K562 (cell line): ENCODE data around the gene TRPC4AP. TPM values are rescaled to one million over a fixed set of nuclear protein-coding genes. Genes with fewer than 3 reads are reported as not detected.

ENCODE experiments used
- ATAC-seq: fragments of 200-7000 bp; cut with Tn5 transposase; 3 replicates; pipeline ENCODE4 v1.9.1; 2020; ENCODE audit warnings: moderate library complexity
- BruUV-seq: library from RNA; stranded (reverse); fragments of 400-500 nt; replicated peaks from 2 replicates; lab custom pipeline; 2021; lab: Mats Ljungman, UMichigan
- CTCF ChIA-PET: fragments of 300-600 bp; formaldehyde crosslinking; extraction: SDS; loops from one replicate; lab custom pipeline; 2021; ENCODE audit warnings: low intra/inter-chr PET ratio; lab: Yijun Ruan, JAX
- POLR2A ChIA-PET: fragments of 300-600, 350-650 bp; sonication (Branson Sonifier 250); formaldehyde crosslinking; extraction: SDS; loops from one replicate; lab custom pipeline; 2021; ENCODE audit warnings: antibody characterized with exemption, inconsistent platforms; lab: Yijun Ruan, JAX
- DNase-seq, 4 experiments: peaks; one replicate each; pipeline versions ENCODE4 v3.0.0 to v3.0.0-alpha.2; 2011 to 2018; ENCODE audit warnings: low spot score in 3 of 4, mixed read lengths in 3 of 4; ENCODE audit errors: extremely low read depth in 1 of 4
- FAIRE-seq: peaks from 2 replicates; lab custom pipeline; 2011; peaks lifted over from hg19 to GRCh38; lab: Jason Lieb, UNC
- H2AFZ ChIP-seq: 2 replicates; pipeline ENCODE4 v1.6.0; 2011; ENCODE audit warnings: low read depth, low read length, control low read depth, inconsistent platforms
- H3K27ac ChIP-seq: fragments of 200-600 bp; 3 replicates; pipeline ENCODE4 v1.8.0; 2011; ENCODE audit warnings: low read depth, mild to moderate bottlenecking, control low read depth, inconsistent platforms, low read length, moderate library complexity, mixed read lengths; ENCODE audit errors: extremely low read depth
- H3K27me3 ChIP-seq, 2 experiments: fragments of 300-600 bp in 1 of 2; 2 replicates in 1 of 2; 3 replicates in 1 of 2; pipeline versions ENCODE4 v1.6.0 to v1.8.0; 2011; ENCODE audit warnings: inconsistent platforms in 2 of 2, low read length in 2 of 2, mild to moderate bottlenecking in 1 of 2, mixed read lengths in 1 of 2, moderate library complexity in 1 of 2; ENCODE audit not compliant: control insufficient read depth in 2 of 2, insufficient read depth in 2 of 2
- H3K36me3 ChIP-seq: fragments of 300-600 bp; 3 replicates; pipeline ENCODE4 v1.8.0; 2011; ENCODE audit warnings: mild to moderate bottlenecking, low read length, inconsistent platforms; ENCODE audit not compliant: control insufficient read depth, insufficient read depth
- H3K4me1 ChIP-seq, 2 experiments: fragments of 200-600 bp in 1 of 2; replicated peaks in 1 of 2; 2 replicates in 1 of 2; 3 replicates in 1 of 2; pipeline versions ENCODE4 v1.5.1 to v1.8.0; 2011; ENCODE audit warnings: inconsistent platforms in 2 of 2, low read length in 2 of 2, mild to moderate bottlenecking in 1 of 2, mixed read lengths in 1 of 2, moderate library complexity in 1 of 2; ENCODE audit not compliant: control insufficient read depth in 2 of 2, insufficient read depth in 2 of 2
- H3K4me2 ChIP-seq: 2 replicates; pipeline ENCODE4 v1.6.1; 2011; ENCODE audit warnings: low read length, control low read depth, inconsistent platforms, mixed read lengths; ENCODE audit not compliant: insufficient read depth
- H3K4me3 ChIP-seq: fragments of 200-600 bp; sonication (generic), shearing (Covaris generic); 2 replicates; pipeline ENCODE4 v1.5.1; 2016; ENCODE audit warnings: control low read depth, inconsistent platforms
- H3K79me2 ChIP-seq: fragments of 200-600 bp; 3 replicates; pipeline ENCODE4 v1.8.0; 2011; ENCODE audit warnings: low read length, inconsistent platforms; ENCODE audit not compliant: control insufficient read depth, insufficient read depth
- H3K9ac ChIP-seq, 2 experiments: 2 replicates each; pipeline versions ENCODE4 v1.6.0 to v1.6.1; 2011; ENCODE audit warnings: low read depth in 2 of 2, low read length in 2 of 2, control low read depth in 1 of 2, inconsistent platforms in 1 of 2, mild to moderate bottlenecking in 1 of 2, mixed read lengths in 1 of 2; ENCODE audit not compliant: insufficient read depth in 1 of 2
- H3K9me1 ChIP-seq: one replicate; pipeline ENCODE4 v1.6.0; 2011; ENCODE audit warnings: inconsistent platforms, mild to moderate bottlenecking, low read length, moderate library complexity; ENCODE audit not compliant: control insufficient read depth, insufficient read depth
- H3K9me3 ChIP-seq: replicated peaks from 2 replicates; pipeline ENCODE4 v1.5.1; 2011; ENCODE audit warnings: low read depth, low read length, inconsistent platforms; ENCODE audit not compliant: control insufficient read depth, insufficient read depth
- H4K20me1 ChIP-seq: replicated peaks from 2 replicates; pipeline ENCODE4 v1.6.1; 2011; ENCODE audit warnings: low read length, inconsistent platforms, mixed read lengths; ENCODE audit not compliant: control insufficient read depth, insufficient read depth
- ASH1L ChIP-seq: fragments of 450-650 bp; IDR thresholded peaks from 2 replicates; pipeline ENCODE4 v1.6.1; 2018; ENCODE audit warnings: borderline replicate concordance, mild to moderate bottlenecking, low read depth; ENCODE audit not compliant: partially characterized antibody
- ATF1 ChIP-seq, 2 experiments: fragments of 450-650 bp in 1 of 2; IDR thresholded peaks; 2 replicates each; pipeline ENCODE4 v1.6.1; 2016; ENCODE audit warnings: missing compliant biosample characterization in 1 of 2, missing genetic modification characterization in 1 of 2
- CREB1 ChIP-seq, 2 experiments: sonication (generic) in 1 of 2; formaldehyde crosslinking in 1 of 2; IDR thresholded peaks; 2 replicates each; pipeline versions ENCODE4 v1.6.1 to v1.8.0; 2012 to 2022; ENCODE audit warnings: inconsistent platforms in 1 of 2, mild to moderate bottlenecking in 1 of 2, missing genetic modification reagents in 1 of 2, moderate library complexity in 1 of 2
- CREB3L1 ChIP-seq: fragments of 450-650 bp; IDR thresholded peaks from 2 replicates; pipeline ENCODE4 v1.6.1; 2014; ENCODE audit warnings: low read depth, mild to moderate bottlenecking, moderate library complexity, borderline replicate concordance
- FOS ChIP-seq: IDR thresholded peaks from 3 replicates; pipeline ENCODE4 v1.6.1; 2011; ENCODE audit not compliant: insufficient read length; ENCODE audit errors: extremely low read depth
- FOXA3 ChIP-seq, 2 experiments: fragments of 450-650 bp in 1 of 2; sonication (generic) in 1 of 2; formaldehyde crosslinking; IDR thresholded peaks in 1 of 2; conservative IDR thresholded peaks in 1 of 2; 2 replicates each; pipeline versions ENCODE4 v1.4.0 to v1.8.0; 2020 to 2022; ENCODE audit warnings: mild to moderate bottlenecking in 2 of 2, missing genetic modification reagents in 1 of 2
- FOXJ3 ChIP-seq: sonication (generic); formaldehyde crosslinking; IDR thresholded peaks from 2 replicates; pipeline ENCODE4 v1.4.0; 2020; ENCODE audit warnings: mild to moderate bottlenecking, missing genetic modification reagents
- KLF1 ChIP-seq: fragments of 450-650 bp; IDR thresholded peaks from 2 replicates; pipeline ENCODE4 v1.6.1; 2016; ENCODE audit warnings: missing genetic modification characterization, missing compliant biosample characterization
- NFIX ChIP-seq: fragments of 250-450 bp; sonication (Bioruptor Pico); IDR thresholded peaks from 2 replicates; pipeline ENCODE4 v1.4.0; 2020; ENCODE audit warnings: low read depth, mild to moderate bottlenecking, moderate library complexity
- RBM14 ChIP-seq: fragments of 200-400 bp; formaldehyde crosslinking; IDR thresholded peaks from 2 replicates; pipeline ENCODE4 v1.6.1; 2018; ENCODE audit warnings: low read depth, mild to moderate bottlenecking, low read length, moderate library complexity, borderline replicate concordance; ENCODE audit not compliant: insufficient read depth
- SAP30 ChIP-seq: fragments of 200-600 bp; sonication (generic); IDR thresholded peaks from 2 replicates; pipeline ENCODE4 v1.6.1; 2012; ENCODE audit warnings: borderline replicate concordance, low read depth, mild to moderate bottlenecking, moderate library complexity, low read length, control low read depth, inconsistent platforms; ENCODE audit not compliant: insufficient read depth, poor library complexity, severe bottlenecking
- TCF15 ChIP-seq: fragments of 250-450 bp; sonication (Bioruptor Pico); IDR thresholded peaks from 2 replicates; pipeline ENCODE4 v1.8.0; 2022; ENCODE audit warnings: moderate library complexity, mild to moderate bottlenecking, inconsistent platforms
- ZFP36 ChIP-seq: fragments of 150-350 bp; IDR thresholded peaks from 2 replicates; pipeline ENCODE4 v1.6.1; 2018; ENCODE audit warnings: low read length, low read depth; ENCODE audit not compliant: partially characterized antibody
- ZNF57 ChIP-seq: fragments of 450-650 bp; formaldehyde crosslinking; IDR thresholded peaks from 2 replicates; pipeline ENCODE4 v1.4.0; 2020; ENCODE audit warnings: mild to moderate bottlenecking, moderate library complexity
- ZNF778 ChIP-seq: fragments of 450-650 bp; formaldehyde crosslinking; IDR thresholded peaks from 2 replicates; pipeline ENCODE4 v1.4.0; 2020; ENCODE audit warnings: mild to moderate bottlenecking, moderate library complexity
- WGBS: fragments of 100-300 bp; shearing (Covaris generic); methylation state at CpG from one replicate; pipeline ENCODE4 v1.1.6; 2016; ENCODE audit warnings: low coverage, mixed read lengths; ENCODE audit not compliant: insufficient coverage; ENCODE audit errors: missing lambda C conversion rate; 5-methylcytosine and 5-hydroxymethylcytosine counted together
- in situ Hi-C: fragments of 300-500 bp; cut with MboI; formaldehyde crosslinking; loops from 4 replicates; pipeline ENCODE4 v1.15.0; 2018; ENCODE audit warnings: inconsistent platforms, mixed read lengths
- intact Hi-C: fragments of 100-400 bp; cut with micrococcal nuclease; formaldehyde crosslinking; loops from 2 replicates; pipeline ENCODE4 v1.14.2; 2022
- polyA plus RNA-seq, 8 experiments: library from polyadenylated mRNA; depleted of rRNA in 4 of 8; stranded (reverse) in 5 of 8; unstranded in 3 of 8; fragments of >200 nt; fragmentation: Nextera tagmentation in 2 of 8; fragmentation: Illumina TruSeq in 1 of 8; extraction: Ambion mirVana in 2 of 8; extraction: Trizol in 1 of 8; gene quantifications; 2 replicates each; pipeline versions ENCODE4 v1.2.1 to v1.2.3, GENCODE V29; 2011 to 2014; ENCODE audit warnings: inconsistent platforms in 1 of 8, missing spikeins in 1 of 8
- total RNA-seq, 7 experiments: library from RNA; depleted of rRNA in 6 of 7; stranded (reverse); fragments of >200 nt in 6 of 7; fragmentation: Illumina TruSeq in 2 of 7; extraction: Trizol in 2 of 7; gene quantifications; 2 replicates each; pipeline versions ENCODE4 v1.2.1 to v1.2.3, GENCODE V29; 2011 to 2021; ENCODE audit warnings: low replicate concordance in 1 of 7
- TF ChIP-seq, protein P1 (sequence below): fragments of 450-650 bp; IDR thresholded peaks from 2 replicates; pipeline ENCODE4 v1.6.1; 2018; ENCODE audit warnings: mild to moderate bottlenecking, low read depth; ENCODE audit not compliant: partially characterized antibody
- TF ChIP-seq, protein P2 (sequence below): sonication (generic); formaldehyde crosslinking; IDR thresholded peaks from 2 replicates; pipeline ENCODE4 v1.9.0; 2022; ENCODE audit warnings: mild to moderate bottlenecking, missing genetic modification reagents

Gene TRPC4AP
- total and polyA plus RNA-seq, 9 of the 15 experiments (the other 6 are each of a cell fraction or from before 2014, with no cell fraction given): 2.3 to 70.3 (median 33.3) TPM

DNA sequence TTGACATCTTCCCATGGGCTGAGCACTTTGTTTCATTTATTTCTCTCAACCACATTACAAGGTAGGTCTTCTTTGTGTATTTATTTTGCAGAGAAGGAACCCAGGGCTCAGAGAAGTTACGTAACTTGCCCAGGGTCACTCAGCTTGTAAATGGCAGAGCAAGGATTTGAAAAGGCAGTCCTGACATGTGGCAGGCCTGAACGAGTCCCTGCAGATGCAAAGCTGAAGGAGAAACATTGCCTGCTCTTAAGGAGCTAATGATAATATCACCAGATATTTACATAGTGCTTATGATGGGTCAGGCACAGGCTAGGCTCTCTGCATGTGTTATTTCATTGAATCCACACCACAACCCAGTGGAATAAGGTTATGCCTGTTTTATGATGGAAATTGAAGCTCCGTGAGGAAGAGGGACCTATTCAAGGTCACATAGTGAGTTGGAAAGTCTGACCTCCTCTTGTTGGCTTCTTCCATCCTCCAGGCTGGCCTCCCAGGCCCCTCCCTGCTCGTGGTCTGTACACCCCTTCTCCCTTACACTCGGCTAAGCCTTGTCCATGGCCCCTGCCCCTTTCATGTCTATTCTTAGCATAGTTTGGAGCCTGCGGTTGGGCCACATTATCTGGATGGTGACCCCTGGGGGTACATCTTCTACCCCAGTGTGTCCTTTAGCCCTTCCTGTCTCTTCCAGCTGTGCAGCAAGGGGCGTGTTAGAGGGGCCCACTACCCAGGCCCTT is 124.4 kb downstream of the TRPC4AP start:
- ChIA-PET POLR2A (no interaction called here), CTCF (no interaction called here)
- Histone ChIP-seq H3K4me3 (no peak overlapping the region), H4K20me1 (no peaks in the 10 kb centered on the region), H3K36me3 (no peaks in the 10 kb centered on the region), H3K27ac (no peak overlapping the region), H3K79me2 (no peaks in the 10 kb centered on the region), H2AFZ (no peak overlapping the region), H3K9me1 (no peaks in the 10 kb centered on the region), H3K27me3 (no peaks in the 10 kb centered on the region), H3K4me1 (peaks cover 0 to 11% of the 10 kb centered on the region in 2 experiments; a peak in 2 of 5 replicates), H3K9me3 (no peaks in the 10 kb centered on the region), H3K9ac (no peak overlapping the region), H3K4me2 (no peak overlapping the region)
- no peak for FAIRE-seq
- intact Hi-C loops (no loop called here), in situ Hi-C loops (no loop called here)
- no peak for DNase-seq
- ATAC-seq: no peak
- 33% methylated on average over 7 of the region's 7 CpGs for WGBS
- no TSS peak for BruUV-seq
- no peak for TF ChIP-seq FOS
- no peak for TF ChIP-seq ASH1L
- TF ChIP-seq ZFP36: peak; percentile 9
- TF ChIP-seq NFIX: no peak
- TF ChIP-seq FOXA3 (CRISPR knock-in tag; conservative IDR thresholded peaks at IDR 0.05 in 1 of 2, IDR thresholded peaks at IDR 0.05 in 1 of 2): peak in 1 of 2 experiments; percentile 57; a peak in 1 of 4 replicates
- no peak for TF ChIP-seq ZNF57
- no peak for TF ChIP-seq CREB3L1
- no peak for TF ChIP-seq CREB1 (IDR thresholded peaks at IDR 0.05)
- no peak for TF ChIP-seq CREB1 (CRISPR knock-in tag; IDR thresholded peaks at IDR 0.05)
- TF ChIP-seq RBM14: no peak
- TF ChIP-seq KLF1: no peak
- TF ChIP-seq, protein P1, sequence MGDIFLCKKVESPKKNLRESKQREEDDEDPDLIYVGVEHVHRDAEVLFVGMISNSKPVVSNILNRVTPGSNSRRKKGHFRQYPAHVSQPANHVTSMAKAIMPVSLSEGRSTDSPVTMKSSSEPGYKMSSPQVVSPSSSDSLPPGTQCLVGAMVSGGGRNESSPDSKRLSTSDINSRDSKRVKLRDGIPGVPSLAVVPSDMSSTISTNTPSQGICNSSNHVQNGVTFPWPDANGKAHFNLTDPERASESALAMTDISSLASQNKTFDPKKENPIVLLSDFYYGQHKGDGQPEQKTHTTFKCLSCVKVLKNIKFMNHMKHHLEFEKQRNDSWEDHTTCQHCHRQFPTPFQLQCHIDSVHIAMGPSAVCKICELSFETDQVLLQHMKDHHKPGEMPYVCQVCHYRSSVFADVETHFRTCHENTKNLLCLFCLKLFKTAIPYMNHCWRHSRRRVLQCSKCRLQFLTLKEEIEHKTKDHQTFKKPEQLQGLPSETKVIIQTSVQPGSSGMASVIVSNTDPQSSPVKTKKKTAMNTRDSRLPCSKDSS: no peak
- no peak for TF ChIP-seq ATF1 (CRISPR knock-in tag; IDR thresholded peaks at IDR 0.05)
- no peak for TF ChIP-seq ATF1 (tag; IDR thresholded peaks at IDR 0.05)
- no peak for TF ChIP-seq SAP30
- TF ChIP-seq FOXJ3 (CRISPR knock-in tag): no peak
- TF ChIP-seq ZNF778 (CRISPR knock-in tag): no peak
- TF ChIP-seq, protein P2, sequence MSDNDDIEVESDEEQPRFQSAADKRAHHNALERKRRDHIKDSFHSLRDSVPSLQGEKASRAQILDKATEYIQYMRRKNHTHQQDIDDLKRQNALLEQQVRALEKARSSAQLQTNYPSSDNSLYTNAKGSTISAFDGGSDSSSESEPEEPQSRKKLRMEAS (CRISPR knock-in tag): peak; percentile 48
- TF ChIP-seq TCF15 (CRISPR knock-in tag): no peak
